NOMO-1 treated with DMSO at 0.1 percent for 48 hours (cell line): ENCODE results near the gene DENND4A.

Source experiments
- DNase-seq: peaks from one replicate; lab custom pipeline; 2025; ENCODE audit not compliant: unreplicated experiment; lab: John Stamatoyannopoulos, UW

DENND4A gene

GRCh38 chr15:65680544-65680943, 111.5 kb downstream of the DENND4A start:
- DNase-seq, result no peak

- DNase-seq, result no peak
Observed at GRCh38 chr15:65676123-65676522, 116.0 kb downstream of the DENND4A start.

DNA sequence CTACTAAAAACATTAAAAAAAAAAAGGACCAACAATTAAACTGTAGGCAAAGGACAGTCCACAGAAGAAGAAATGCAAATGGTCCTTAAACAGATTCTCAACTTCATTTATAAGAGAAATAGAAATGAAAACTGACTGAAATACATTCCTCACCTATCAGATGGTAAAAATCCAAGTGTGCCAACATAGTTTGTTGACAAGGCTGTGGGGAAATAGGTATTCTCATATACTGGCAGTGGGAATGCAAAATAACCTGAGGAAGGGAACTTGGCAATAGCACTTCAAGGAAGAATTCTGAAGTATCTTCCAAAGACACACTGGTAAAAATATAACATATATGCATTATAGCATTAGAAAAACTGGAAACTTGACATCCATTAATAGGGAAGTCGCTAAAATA, 116.5 kb downstream of the DENND4A start:
- no peak for DNase-seq

- no peak for DNase-seq
Observed at GRCh38 chr15:65666257-65666656, 125.8 kb downstream of the DENND4A start.

- DNase-seq, result no peak
Observed at GRCh38 chr15:65663521-65663920, 128.6 kb downstream of the DENND4A start.

GRCh38 chr15:65660927-65661326, 131.2 kb downstream of the DENND4A start:
- DNase-seq, result no peak

DNA sequence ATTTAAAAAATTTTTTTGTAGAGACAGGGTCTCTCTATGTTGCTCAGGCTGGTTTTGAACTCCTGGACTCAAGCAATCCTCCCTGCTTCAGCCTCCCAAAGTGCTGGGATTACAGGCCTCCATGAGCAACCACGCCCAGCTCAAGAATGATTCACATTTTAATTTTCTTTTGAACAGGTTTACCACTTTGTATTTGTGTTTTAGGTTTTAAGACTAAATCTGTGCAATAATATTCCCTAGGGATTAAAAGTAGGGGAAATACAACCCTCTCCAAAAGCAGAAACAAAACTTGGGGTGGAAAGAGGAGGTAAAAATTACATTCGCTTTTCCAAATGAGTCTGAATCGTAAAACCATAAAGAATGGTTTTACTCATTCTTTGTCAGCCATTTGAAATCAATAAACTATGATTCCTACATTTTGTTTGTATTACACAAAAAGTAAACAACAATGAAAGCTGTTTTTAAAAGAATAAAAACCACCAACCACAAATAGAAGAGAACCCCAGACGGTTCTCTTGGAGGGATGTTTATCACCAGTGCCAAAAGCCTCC, 132.5 kb downstream of the DENND4A start:
- DNase-seq, result no peak

DNA sequence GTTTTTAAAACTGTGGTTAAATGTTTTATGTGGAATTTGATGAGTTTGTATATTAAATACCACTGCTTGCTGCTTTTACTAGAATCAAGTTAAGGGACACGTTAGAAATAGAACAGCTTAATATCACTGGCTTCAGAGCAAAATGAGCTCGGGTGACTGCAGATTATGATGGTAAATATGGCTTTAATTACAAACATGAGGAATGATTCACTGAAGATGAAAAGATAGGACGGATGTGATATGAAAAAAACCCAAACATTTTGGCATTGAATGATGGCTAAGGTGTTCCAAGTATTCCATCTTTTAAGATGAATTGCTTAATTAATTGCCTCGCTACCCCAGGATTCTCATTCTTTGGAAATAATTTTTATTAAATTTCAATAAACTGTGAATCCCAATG, 136.6 kb downstream of the DENND4A start:
- no peak for DNase-seq

DNA sequence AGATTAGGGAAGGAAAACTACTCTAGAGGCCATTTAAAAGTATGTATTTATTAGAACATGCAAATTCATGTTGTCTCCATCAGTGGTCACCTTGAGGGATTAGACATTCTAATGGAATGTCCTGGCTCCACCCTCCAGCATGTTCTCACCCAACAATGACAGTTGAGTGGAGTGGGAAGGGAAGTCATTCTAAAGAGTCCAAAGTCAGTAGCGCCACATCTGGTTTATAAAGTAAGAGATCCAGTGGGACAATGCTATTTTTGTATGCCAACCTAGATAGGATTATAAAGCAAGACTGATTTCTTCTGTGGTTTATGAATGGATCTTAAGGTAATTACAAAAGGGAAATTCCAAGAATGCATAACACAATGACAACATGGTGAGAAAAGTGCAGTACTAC, 137.1 kb downstream of the DENND4A start:
- no peak for DNase-seq

DNA sequence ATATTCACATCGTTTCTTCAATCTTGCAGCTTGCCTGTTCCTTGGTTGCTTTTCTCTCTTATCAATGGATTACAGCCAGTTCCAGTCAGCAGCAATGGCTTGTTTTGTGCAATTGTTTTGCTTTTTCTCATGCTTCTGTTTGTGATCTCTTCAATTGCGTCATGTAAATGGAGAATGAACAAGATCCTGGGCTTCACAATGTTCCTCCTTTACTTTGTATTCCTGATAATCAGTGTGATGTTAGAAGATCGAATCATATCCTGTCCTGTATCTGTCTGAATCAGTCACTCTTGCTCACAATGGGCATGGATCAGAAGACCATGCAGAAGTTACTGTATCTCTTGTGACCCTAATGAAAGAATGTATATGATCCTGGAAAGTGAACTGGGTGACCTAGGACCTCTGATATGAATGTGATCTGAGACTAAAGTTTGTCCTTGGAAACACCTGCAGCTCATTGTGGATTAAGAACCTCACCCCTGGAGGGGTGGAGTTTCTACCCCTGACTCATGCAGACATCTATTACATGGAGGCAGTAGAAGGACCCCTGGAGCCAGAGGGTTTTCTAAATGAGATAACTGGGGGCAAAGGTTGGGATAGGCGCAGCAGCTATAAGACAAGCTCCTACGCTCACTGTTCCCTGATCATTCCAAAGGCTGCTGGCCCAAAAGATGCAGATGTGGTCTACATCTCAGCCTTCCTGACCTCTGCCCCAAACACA, 138.1 kb downstream of the DENND4A start:
- no peak for DNase-seq

GRCh38 chr15:65653341-65653740, 138.8 kb downstream of the DENND4A start:
- no peak for DNase-seq

GRCh38 chr15:65651831-65652749, 140.0 kb downstream of the DENND4A start:
- no peak for DNase-seq

- DNase-seq, result no peak
Observed at GRCh38 chr15:65651042-65651322, 141.1 kb downstream of the DENND4A start.

DNA sequence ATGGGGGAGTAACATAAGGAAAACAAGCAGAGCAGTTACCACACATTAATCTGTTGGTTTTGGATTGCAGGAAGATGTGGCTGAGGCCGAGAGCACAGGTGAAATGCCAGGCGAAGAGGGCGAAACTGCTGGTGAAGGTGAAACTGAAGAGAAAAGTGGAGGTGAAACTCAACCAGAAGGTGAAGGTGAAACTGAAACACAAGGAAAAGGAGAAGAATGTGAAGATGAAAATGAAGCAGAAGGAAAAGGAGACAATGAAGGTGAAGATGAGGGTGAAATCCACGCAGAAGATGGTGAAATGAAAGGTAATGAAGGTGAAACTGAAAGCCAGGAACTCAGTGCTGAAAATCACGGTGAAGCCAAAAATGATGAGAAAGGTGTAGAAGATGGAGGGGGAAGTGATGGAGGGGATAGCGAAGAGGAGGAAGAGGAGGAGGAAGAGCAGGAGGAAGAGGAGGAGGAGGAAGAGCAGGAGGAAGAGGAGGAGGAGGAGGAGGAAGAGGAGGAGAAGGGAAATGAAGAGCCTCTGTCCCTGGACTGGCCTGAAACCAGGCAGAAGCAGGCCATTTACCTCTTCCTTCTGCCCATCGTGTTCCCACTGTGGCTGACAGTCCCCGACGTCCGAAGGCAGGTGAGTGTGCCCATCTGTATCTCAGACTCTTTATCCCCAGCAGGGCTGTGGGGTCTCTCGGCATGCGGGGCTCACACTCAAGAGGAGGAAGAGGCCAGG, 141.6 kb downstream of the DENND4A start:
- no peak for DNase-seq

DNA sequence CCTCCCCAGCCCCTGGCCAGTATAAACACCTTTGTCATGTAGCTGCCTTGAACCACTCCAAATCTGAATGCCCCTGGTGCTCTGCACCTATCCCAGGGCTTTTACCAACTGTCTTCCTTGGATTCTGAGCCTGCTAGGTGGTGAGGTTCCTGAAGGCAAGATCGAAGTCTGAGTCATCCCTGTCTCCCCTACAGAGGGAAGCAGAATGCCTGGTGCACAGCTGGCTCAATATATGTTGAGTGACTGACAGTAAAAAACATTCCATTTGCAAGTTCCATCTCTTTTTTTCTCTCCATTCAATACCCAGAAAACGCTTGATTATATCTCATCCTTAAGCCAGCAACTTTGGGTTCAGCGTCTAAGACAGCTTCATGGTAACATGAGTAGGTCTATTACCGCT, 145.6 kb downstream of the DENND4A start:
- no peak for DNase-seq

DNA sequence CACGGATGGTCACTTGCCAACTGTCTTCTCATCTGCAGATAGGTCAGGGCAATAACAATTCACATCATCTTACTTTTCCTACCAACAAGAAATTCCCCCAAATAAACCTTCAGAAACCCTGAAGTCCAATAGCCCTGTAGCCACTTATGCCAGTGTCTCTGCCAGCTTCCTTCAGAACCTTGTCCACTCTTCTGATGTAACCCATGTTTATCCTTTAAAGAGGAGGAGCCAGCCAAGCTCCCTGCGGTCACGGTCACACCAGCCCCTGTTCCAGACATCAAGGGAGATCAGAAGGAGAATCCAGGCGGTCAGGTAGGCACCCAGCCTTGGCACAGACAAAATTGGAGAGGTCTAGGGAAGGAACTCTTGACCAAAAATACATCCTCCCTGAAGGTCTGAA, 146.7 kb downstream of the DENND4A start:
- no peak for DNase-seq

GRCh38 chr15:65644282-65644681, 147.8 kb downstream of the DENND4A start:
- no peak for DNase-seq

GRCh38 chr15:65642594-65642993, 149.5 kb downstream of the DENND4A start:
- no peak for DNase-seq

DNA sequence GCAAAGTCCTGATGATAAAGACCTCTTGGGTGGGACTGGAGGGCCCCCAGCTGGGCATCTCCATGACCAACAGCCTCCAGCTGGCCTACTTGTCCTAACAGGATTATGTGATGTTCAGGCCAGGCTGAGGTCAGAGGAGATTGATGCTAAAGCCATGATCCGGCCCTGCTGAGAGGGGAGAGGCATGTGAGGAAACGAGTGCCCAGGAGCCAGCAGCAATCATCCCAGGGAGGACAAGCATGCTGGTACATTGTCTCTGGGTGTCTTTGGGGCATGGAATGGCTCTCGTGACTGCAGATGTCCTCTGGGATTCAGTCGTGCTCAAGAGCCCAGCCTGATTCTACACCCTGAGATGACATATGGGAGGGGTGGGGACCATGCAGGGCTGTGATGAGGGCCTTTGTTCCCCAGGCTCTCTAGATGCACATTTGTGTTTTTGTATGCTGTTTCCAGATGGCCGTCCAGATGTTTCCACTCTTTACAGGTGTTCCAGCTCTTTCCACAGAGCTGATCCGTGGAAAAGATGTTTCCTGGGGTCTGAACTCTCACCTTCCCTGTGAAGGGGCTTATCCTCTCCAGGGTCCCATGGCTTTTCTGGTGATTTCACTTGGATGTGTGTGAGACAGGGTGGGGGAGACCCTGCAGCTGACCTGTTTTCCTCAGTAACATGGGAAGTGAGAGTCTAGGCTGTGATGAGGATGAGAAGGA, 150.2 kb downstream of the DENND4A start:
- DNase-seq, result no peak

GRCh38 chr15:65639509-65639908, 152.6 kb downstream of the DENND4A start:
- DNase-seq, result no peak

DNA sequence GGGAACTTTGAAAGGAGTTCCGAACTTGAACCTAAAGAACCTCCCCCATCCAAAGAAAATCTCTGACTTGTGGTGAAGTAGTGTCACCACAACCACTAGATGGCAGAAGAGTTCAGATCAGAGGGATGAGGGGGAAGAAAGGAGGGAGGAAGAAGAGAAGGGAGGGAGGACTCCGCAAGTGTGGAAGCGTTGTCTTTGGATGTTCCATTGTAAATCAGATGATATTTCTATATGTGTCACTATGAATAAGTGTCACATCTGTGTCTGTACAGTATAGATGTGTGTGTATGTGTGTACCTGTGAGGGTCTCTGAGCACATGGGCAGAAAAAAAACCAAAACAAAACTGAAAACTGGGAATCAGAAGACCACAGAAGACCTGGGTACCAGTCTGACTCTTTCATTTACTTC, 153.4 kb downstream of the DENND4A start:
- DNase-seq, result peak; percentile 81
